Tibial nerve (tissue), 3 donors: Measurements from ENCODE around the gene PLAC8.

Experiments used
- CTCF ChIP-seq, 5 experiments: fragments of 200-600 bp in 3 of 5; fragments of 450-650 bp in 2 of 5; sonication (generic) in 3 of 5; IDR thresholded peaks; one replicate each; pipeline ENCODE4 v1.5.1; 2016 to 2019; ENCODE audit warnings: antibody characterized with exemption in 5 of 5, mild to moderate bottlenecking in 3 of 5, moderate library complexity in 2 of 5
- POLR2A ChIP-seq, 2 donors: fragments of 450-650 bp; IDR thresholded peaks; one replicate each; pipeline ENCODE4 v1.6.1; 2017; ENCODE audit warnings: antibody characterized with exemption in 2 of 2, mild to moderate bottlenecking in 2 of 2, moderate library complexity in 2 of 2

GRCh38 chr4:83082777-83083176 is 31.8 kb downstream of the PLAC8 start:
- TF ChIP-seq POLR2A (IDR thresholded peaks at IDR 0.05), result no peak
- no peak for TF ChIP-seq CTCF (IDR thresholded peaks at IDR 0.05)
